WTC11 (cell line): ENCODE measurements around the gene TNIP2.

Source experiments
- AFF4 ChIP-seq: sonication (generic); formaldehyde crosslinking; IDR thresholded peaks from 2 replicates; pipeline ENCODE4 v1.8.1; 2023; ENCODE audit warnings: mild to moderate bottlenecking, missing genetic modification reagents, borderline replicate concordance
- ATF3 ChIP-seq: sonication (generic); formaldehyde crosslinking; conservative IDR thresholded peaks from 2 replicates; pipeline ENCODE4 v1.8.1; 2022; ENCODE audit warnings: mild to moderate bottlenecking, missing genetic modification reagents
- CTCF ChIP-seq: fragments of 200-600 bp; IDR thresholded peaks from 2 replicates; pipeline ENCODE4 v1.8.0; 2022; ENCODE audit warnings: antibody characterized with exemption
- E2F1 ChIP-seq: sonication (generic); formaldehyde crosslinking; IDR thresholded peaks from 2 replicates; pipeline ENCODE4 v1.8.0; 2022; ENCODE audit warnings: mild to moderate bottlenecking, missing genetic modification reagents
- E2F4 ChIP-seq: sonication (generic); formaldehyde crosslinking; IDR thresholded peaks from 2 replicates; pipeline ENCODE4 v1.8.1; 2022; ENCODE audit warnings: low read depth, mild to moderate bottlenecking, moderate library complexity, missing genetic modification reagents, borderline replicate concordance
- ESRRA ChIP-seq: sonication (generic); formaldehyde crosslinking; IDR thresholded peaks from 2 replicates; pipeline ENCODE4 v1.8.1; 2022; ENCODE audit warnings: mild to moderate bottlenecking, missing genetic modification reagents, borderline replicate concordance
- FOXK1 ChIP-seq: sonication (generic); formaldehyde crosslinking; IDR thresholded peaks from 2 replicates; pipeline ENCODE4 v1.8.0; 2022; ENCODE audit warnings: mild to moderate bottlenecking, moderate library complexity, missing genetic modification reagents
- FOXP1 ChIP-seq: sonication (generic); formaldehyde crosslinking; IDR thresholded peaks from 2 replicates; pipeline ENCODE4 v1.8.0; 2022; ENCODE audit warnings: missing genetic modification reagents, mild to moderate bottlenecking, moderate library complexity, borderline replicate concordance
- NFYB ChIP-seq: sonication (generic); formaldehyde crosslinking; conservative IDR thresholded peaks from 2 replicates; pipeline ENCODE4 v1.8.0; 2022; ENCODE audit warnings: low read depth, missing genetic modification reagents
- NR2C2 ChIP-seq: sonication (generic); formaldehyde crosslinking; IDR thresholded peaks from 2 replicates; pipeline ENCODE4 v1.8.0; 2022; ENCODE audit warnings: mild to moderate bottlenecking, missing genetic modification reagents
- SP1 ChIP-seq: sonication (generic); formaldehyde crosslinking; conservative IDR thresholded peaks from 2 replicates; pipeline ENCODE4 v1.8.1; 2022; ENCODE audit warnings: missing genetic modification reagents
- TP53 ChIP-seq: sonication (generic); formaldehyde crosslinking; IDR thresholded peaks from 2 replicates; pipeline ENCODE4 v1.8.1; 2023; ENCODE audit warnings: mild to moderate bottlenecking, missing genetic modification reagents
- ZNF281 ChIP-seq: sonication (generic); formaldehyde crosslinking; IDR thresholded peaks from 2 replicates; pipeline ENCODE4 v1.8.0; 2023; ENCODE audit warnings: mild to moderate bottlenecking, missing genetic modification reagents

- no peak for TF ChIP-seq CTCF
- TF ChIP-seq TP53 (CRISPR knock-in tag) = no peak
- no peak for TF ChIP-seq ZNF281 (CRISPR knock-in tag)
- TF ChIP-seq FOXP1 (CRISPR knock-in tag) = no peak
- TF ChIP-seq NR2C2 (CRISPR knock-in tag) = no peak
- no peak for TF ChIP-seq E2F4 (CRISPR knock-in tag)
- no peak for TF ChIP-seq E2F1 (CRISPR knock-in tag)
- no peak for TF ChIP-seq AFF4 (CRISPR knock-in tag)
- TF ChIP-seq SP1 (CRISPR knock-in tag) = no peak
- TF ChIP-seq FOXK1 (CRISPR knock-in tag) = no peak
- no peak for TF ChIP-seq NFYB (CRISPR knock-in tag)
- no peak for TF ChIP-seq ATF3 (CRISPR knock-in tag)
- TF ChIP-seq ESRRA (CRISPR knock-in tag) = no peak
Measured at GRCh38 chr4:2745516-2745915, 10.6 kb downstream of the TNIP2 start.
